Activated gamma-delta T cell treated with anti-CD3 and anti-CD28 coated beads, Interleukin-2, amount 50 U/mL, for 16 hours (primary cell): ENCODE results near the gene ZFY.
"Not testable (repeated sequence)": the region's sequence is repeated elsewhere in the genome, so short reads cannot be mapped to it uniquely, and the experiment has no call there.

Source experiments
- DNase-seq: peaks from one replicate; pipeline ENCODE4 v3.0.0-alpha.2; 2020; ENCODE audit warnings: low read depth

Gene ZFY

GRCh38 chrY:2973110-2973751 is 38.0 kb downstream of the ZFY start:
- DNase-seq: no peak

GRCh38 chrY:2979283-2979682 is 44.1 kb downstream of the ZFY start:
- DNase-seq: no peak

GRCh38 chrY:2984491-2984890 is 49.3 kb downstream of the ZFY start:
- no peak for DNase-seq

- not testable (repeated sequence) for DNase-seq
Measured at GRCh38 chrY:2987178-2987577, 52.0 kb downstream of the ZFY start.

GRCh38 chrY:2997369-2997768 is 62.2 kb downstream of the ZFY start:
- DNase-seq: not testable (repeated sequence)

GRCh38 chrY:3002190-3002589 is 67.0 kb downstream of the ZFY start:
- DNase-seq: no peak

- DNase-seq: no peak
Measured at GRCh38 chrY:3002680-3003515, 67.7 kb downstream of the ZFY start.

GRCh38 chrY:3003516-3003830 is 68.3 kb downstream of the ZFY start:
- no peak for DNase-seq

GRCh38 chrY:3003846-3004245 is 68.7 kb downstream of the ZFY start:
- no peak for DNase-seq

GRCh38 chrY:3006031-3006430 is 70.8 kb downstream of the ZFY start:
- DNase-seq: not testable (repeated sequence)

GRCh38 chrY:3007967-3008366 is 72.8 kb downstream of the ZFY start:
- no peak for DNase-seq

- no peak for DNase-seq
Measured at GRCh38 chrY:3012226-3012625, 77.0 kb downstream of the ZFY start.

- DNase-seq: no peak
Measured at GRCh38 chrY:3016594-3016993, 81.4 kb downstream of the ZFY start.

GRCh38 chrY:3018546-3018945 is 83.4 kb downstream of the ZFY start:
- no peak for DNase-seq

GRCh38 chrY:3019584-3019983 is 84.4 kb downstream of the ZFY start:
- DNase-seq: no peak

GRCh38 chrY:3021176-3021575 is 86.0 kb downstream of the ZFY start:
- no peak for DNase-seq

GRCh38 chrY:3023606-3024005 is 88.4 kb downstream of the ZFY start:
- no peak for DNase-seq

- DNase-seq: no peak
Measured at GRCh38 chrY:3025357-3025756, 90.2 kb downstream of the ZFY start.
